WTC11 (cell line): Measurements from ENCODE around the gene ATP6V1C2.

Experiments
- ATF2 ChIP-seq: sonication (generic); formaldehyde crosslinking; IDR thresholded peaks from 2 replicates; pipeline ENCODE4 v1.8.1; 2022; ENCODE audit warnings: low read depth, missing genetic modification reagents, borderline replicate concordance
- CBFB ChIP-seq: sonication (generic); formaldehyde crosslinking; IDR thresholded peaks from 2 replicates; pipeline ENCODE4 v1.8.1; 2022; ENCODE audit warnings: mild to moderate bottlenecking, low read depth, missing genetic modification reagents
- CREB1 ChIP-seq: sonication (generic); formaldehyde crosslinking; IDR thresholded peaks from 2 replicates; pipeline ENCODE4 v1.8.0; 2023; ENCODE audit warnings: mild to moderate bottlenecking, missing genetic modification reagents
- CREM ChIP-seq: sonication (generic); formaldehyde crosslinking; IDR thresholded peaks from 2 replicates; pipeline ENCODE4 v1.8.1; 2022; ENCODE audit warnings: mild to moderate bottlenecking, missing genetic modification reagents, moderate library complexity
- CTCF ChIP-seq: fragments of 200-600 bp; IDR thresholded peaks from 2 replicates; pipeline ENCODE4 v1.8.0; 2022; ENCODE audit warnings: antibody characterized with exemption
- FOXP4 ChIP-seq: sonication (generic); formaldehyde crosslinking; IDR thresholded peaks from 2 replicates; pipeline ENCODE4 v1.8.0; 2022; ENCODE audit warnings: mild to moderate bottlenecking, missing genetic modification reagents
- MAX ChIP-seq: sonication (generic); formaldehyde crosslinking; IDR thresholded peaks from 2 replicates; pipeline ENCODE4 v1.8.0; 2022; ENCODE audit warnings: mild to moderate bottlenecking, missing genetic modification reagents
- NFE2L1 ChIP-seq: sonication (generic); formaldehyde crosslinking; IDR thresholded peaks from 2 replicates; pipeline ENCODE4 v1.8.1; 2023; ENCODE audit warnings: missing genetic modification reagents
- NR2C2 ChIP-seq: sonication (generic); formaldehyde crosslinking; IDR thresholded peaks from 2 replicates; pipeline ENCODE4 v1.8.0; 2022; ENCODE audit warnings: mild to moderate bottlenecking, missing genetic modification reagents
- NR3C1 ChIP-seq: sonication (generic); formaldehyde crosslinking; conservative IDR thresholded peaks from 2 replicates; pipeline ENCODE4 v1.8.1; 2023; ENCODE audit warnings: low read depth, mild to moderate bottlenecking, missing genetic modification reagents
- TCF7 ChIP-seq: sonication (generic); formaldehyde crosslinking; IDR thresholded peaks from 2 replicates; pipeline ENCODE4 v1.8.0; 2022; ENCODE audit warnings: mild to moderate bottlenecking, low read depth, missing genetic modification reagents, moderate library complexity
- ZNF263 ChIP-seq: sonication (generic); formaldehyde crosslinking; IDR thresholded peaks from 2 replicates; pipeline ENCODE4 v1.8.1; 2022; ENCODE audit warnings: low read depth, mild to moderate bottlenecking, moderate library complexity, missing genetic modification reagents

- TF ChIP-seq CTCF = no peak
- TF ChIP-seq NR3C1 (CRISPR knock-in tag) = no peak
- TF ChIP-seq MAX (CRISPR knock-in tag) = no peak
- TF ChIP-seq CBFB (CRISPR knock-in tag) = no peak
- no peak for TF ChIP-seq NR2C2 (CRISPR knock-in tag)
- TF ChIP-seq TCF7 = no peak
- no peak for TF ChIP-seq CREM (CRISPR knock-in tag)
- no peak for TF ChIP-seq CREB1 (CRISPR knock-in tag)
- TF ChIP-seq ZNF263 (CRISPR knock-in tag) = no peak
- no peak for TF ChIP-seq NFE2L1
- TF ChIP-seq ATF2 (CRISPR knock-in tag) = no peak
- TF ChIP-seq FOXP4 (CRISPR knock-in tag) = no peak
Measured at GRCh38 chr2:10833021-10833420, 111.6 kb downstream of the ATP6V1C2 start.
